OCI-LY1 (cell line): ENCODE measurements around the gene IGSF8.

ENCODE experiments used
- EZH2 ChIP-seq: fragments of 200-600 bp; sonication (generic), shearing (Covaris generic); IDR thresholded peaks from 2 replicates; pipeline ENCODE4 v1.8.0; 2017; ENCODE audit warnings: borderline replicate concordance, mixed run types, mild to moderate bottlenecking, antibody characterized with exemption, low read length, moderate library complexity, mixed read lengths
- TF ChIP-seq, protein P1 (sequence below): fragments of 200-600 bp; sonication (generic), shearing (Covaris generic); IDR thresholded peaks from 2 replicates; pipeline ENCODE4 v1.5.1; 2017; ENCODE audit warnings: mild to moderate bottlenecking, antibody characterized with exemption, low read length, moderate library complexity, mixed read lengths

DNA sequence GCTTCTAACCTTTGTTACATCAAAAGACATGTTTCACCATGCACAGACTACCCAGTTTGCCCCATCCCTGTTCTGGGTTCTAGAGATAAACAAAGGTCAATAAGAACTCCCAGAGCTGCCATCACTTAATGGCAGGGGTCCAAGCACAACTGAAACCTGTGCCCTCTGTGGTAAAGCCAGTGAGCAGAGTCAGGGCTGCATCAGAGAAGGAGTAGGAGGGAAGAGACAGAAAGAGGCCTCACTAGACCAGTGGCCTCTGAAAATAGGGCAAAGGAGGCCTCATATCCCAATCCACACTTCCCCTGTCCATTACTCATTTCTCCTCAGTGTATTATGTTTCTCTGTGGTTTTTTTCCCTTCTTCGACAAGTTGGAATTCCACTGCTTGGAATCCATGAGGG, 27.3 kb upstream of the IGSF8 start:
- TF ChIP-seq, protein P1, sequence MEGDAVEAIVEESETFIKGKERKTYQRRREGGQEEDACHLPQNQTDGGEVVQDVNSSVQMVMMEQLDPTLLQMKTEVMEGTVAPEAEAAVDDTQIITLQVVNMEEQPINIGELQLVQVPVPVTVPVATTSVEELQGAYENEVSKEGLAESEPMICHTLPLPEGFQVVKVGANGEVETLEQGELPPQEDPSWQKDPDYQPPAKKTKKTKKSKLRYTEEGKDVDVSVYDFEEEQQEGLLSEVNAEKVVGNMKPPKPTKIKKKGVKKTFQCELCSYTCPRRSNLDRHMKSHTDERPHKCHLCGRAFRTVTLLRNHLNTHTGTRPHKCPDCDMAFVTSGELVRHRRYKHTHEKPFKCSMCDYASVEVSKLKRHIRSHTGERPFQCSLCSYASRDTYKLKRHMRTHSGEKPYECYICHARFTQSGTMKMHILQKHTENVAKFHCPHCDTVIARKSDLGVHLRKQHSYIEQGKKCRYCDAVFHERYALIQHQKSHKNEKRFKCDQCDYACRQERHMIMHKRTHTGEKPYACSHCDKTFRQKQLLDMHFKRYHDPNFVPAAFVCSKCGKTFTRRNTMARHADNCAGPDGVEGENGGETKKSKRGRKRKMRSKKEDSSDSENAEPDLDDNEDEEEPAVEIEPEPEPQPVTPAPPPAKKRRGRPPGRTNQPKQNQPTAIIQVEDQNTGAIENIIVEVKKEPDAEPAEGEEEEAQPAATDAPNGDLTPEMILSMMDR = no peak
- no peak for TF ChIP-seq EZH2
